HepG2 (cell line): ENCODE measurements around the gene GMEB2. TPM values are rescaled to one million over a fixed set of nuclear protein-coding genes. Genes with fewer than 3 reads are reported as not detected.

ENCODE experiments used
- BCL3 ChIP-seq: sonication (generic); formaldehyde crosslinking; IDR thresholded peaks from 2 replicates; pipeline ENCODE4 v1.5.1; 2020; ENCODE audit warnings: mild to moderate bottlenecking, missing genetic modification reagents, moderate library complexity
- CAMTA2 ChIP-seq: sonication (generic); formaldehyde crosslinking; IDR thresholded peaks from 2 replicates; pipeline ENCODE4 v1.4.0; 2020; ENCODE audit warnings: mild to moderate bottlenecking, missing genetic modification reagents, borderline replicate concordance
- FLYWCH1 ChIP-seq: sonication (generic); formaldehyde crosslinking; IDR thresholded peaks from 2 replicates; pipeline ENCODE4 v1.8.1; 2023; ENCODE audit warnings: mild to moderate bottlenecking, missing genetic modification reagents
- LBX2 ChIP-seq: sonication (generic); formaldehyde crosslinking; IDR thresholded peaks from 2 replicates; pipeline ENCODE4 v1.5.0; 2020; ENCODE audit warnings: missing genetic modification reagents, mild to moderate bottlenecking, borderline replicate concordance
- MAFG ChIP-seq: sonication (generic); formaldehyde crosslinking; IDR thresholded peaks from 2 replicates; pipeline ENCODE4 v1.5.1; 2020; ENCODE audit warnings: mild to moderate bottlenecking, missing genetic modification reagents
- MTF1 ChIP-seq: sonication (generic); formaldehyde crosslinking; IDR thresholded peaks from 2 replicates; pipeline ENCODE4 v1.5.0; 2020; ENCODE audit warnings: missing genetic modification reagents
- PRDM4 ChIP-seq: sonication (generic); formaldehyde crosslinking; IDR thresholded peaks from 2 replicates; pipeline ENCODE4 v1.9.0; 2021; ENCODE audit warnings: missing genetic modification reagents, borderline replicate concordance
- RXRB ChIP-seq: IDR thresholded peaks from 2 replicates; pipeline ENCODE4 v1.6.1; 2016; ENCODE audit warnings: borderline replicate concordance, missing genetic modification reagents, missing compliant biosample characterization
- THAP7 ChIP-seq: sonication (generic); formaldehyde crosslinking; IDR thresholded peaks from 2 replicates; pipeline ENCODE4 v1.8.1; 2023; ENCODE audit warnings: mild to moderate bottlenecking, missing genetic modification reagents
- TRAFD1 ChIP-seq: sonication (generic); formaldehyde crosslinking; IDR thresholded peaks from 2 replicates; pipeline ENCODE4 v1.5.1; 2020; ENCODE audit warnings: missing genetic modification reagents, mild to moderate bottlenecking, borderline replicate concordance
- ZBTB4 ChIP-seq: sonication (generic); formaldehyde crosslinking; IDR thresholded peaks from 2 replicates; pipeline ENCODE4 v1.4.0; 2020; ENCODE audit warnings: missing genetic modification reagents, mild to moderate bottlenecking, borderline replicate concordance
- ZMAT5 ChIP-seq: sonication (generic); formaldehyde crosslinking; IDR thresholded peaks from 2 replicates; pipeline ENCODE4 v1.5.0; 2020; ENCODE audit warnings: mild to moderate bottlenecking, low read depth, missing genetic modification reagents, borderline replicate concordance
- ZNF333 ChIP-seq: sonication (generic); formaldehyde crosslinking; IDR thresholded peaks from 2 replicates; pipeline ENCODE4 v1.4.0; 2020; ENCODE audit warnings: mild to moderate bottlenecking, missing genetic modification reagents, borderline replicate concordance
- ZNF367 ChIP-seq: sonication (generic); formaldehyde crosslinking; IDR thresholded peaks from 2 replicates; pipeline ENCODE4 v1.4.0; 2020; ENCODE audit warnings: missing genetic modification reagents, borderline replicate concordance
- ZNF550 ChIP-seq: sonication (generic); formaldehyde crosslinking; IDR thresholded peaks from 2 replicates; pipeline ENCODE4 v1.4.0; 2020; ENCODE audit warnings: mild to moderate bottlenecking, missing genetic modification reagents, borderline replicate concordance
- ZNF558 ChIP-seq: sonication (generic); formaldehyde crosslinking; IDR thresholded peaks from 2 replicates; pipeline ENCODE4 v1.9.0; 2022; ENCODE audit warnings: mild to moderate bottlenecking, missing genetic modification reagents, borderline replicate concordance
- ZZZ3 ChIP-seq: sonication (generic); formaldehyde crosslinking; IDR thresholded peaks from 2 replicates; pipeline ENCODE4 v1.4.0; 2020; ENCODE audit warnings: missing genetic modification reagents, mild to moderate bottlenecking, borderline replicate concordance
- polyA plus RNA-seq, 8 experiments: library from polyadenylated mRNA; depleted of rRNA in 3 of 8; stranded (reverse) in 7 of 8; unstranded in 1 of 8; fragments of >200 nt; fragmentation: Illumina TruSeq in 4 of 8; extraction: Trizol in 4 of 8; gene quantifications; 2 replicates each; pipeline versions ENCODE4 v1.2.1 to v1.2.3, GENCODE V29; 2011 to 2016; ENCODE audit warnings: low read depth in 4 of 8, missing spikeins in 1 of 8, mixed read lengths in 1 of 8; ENCODE audit not compliant: insufficient read depth in 1 of 8
- total RNA-seq, 5 experiments: library from RNA; depleted of rRNA; stranded (reverse); fragments of >200 nt; fragmentation: Illumina TruSeq; extraction: Trizol; gene quantifications; 2 replicates each; pipeline ENCODE4 v1.2.3, GENCODE V29; 2016; ENCODE audit warnings: low read depth in 1 of 5

The GMEB2 gene
- total and polyA plus RNA-seq, 2 of the 13 experiments (the other 11 are each of a cell fraction or from before 2014, with no cell fraction given), result 10.6 to 12.4 TPM

GRCh38 chr20:63652192-63652980 is 25.5 kb upstream of the GMEB2 start (continued):
- no peak for TF ChIP-seq ZBTB4 (CRISPR knock-in tag)
- TF ChIP-seq ZNF333 (CRISPR knock-in tag), result no peak
- TF ChIP-seq ZNF550 (CRISPR knock-in tag), result no peak
- no peak for TF ChIP-seq TRAFD1 (CRISPR knock-in tag)
- no peak; the same call in 1 of the 2 replicates for TF ChIP-seq THAP7 (CRISPR knock-in tag)
- peak; percentile 43 for TF ChIP-seq BCL3
- TF ChIP-seq RXRB, result no peak
- no peak for TF ChIP-seq PRDM4 (CRISPR knock-in tag)
- TF ChIP-seq CAMTA2 (CRISPR knock-in tag), result peak; percentile 48
- TF ChIP-seq MAFG (CRISPR knock-in tag), result no peak
- TF ChIP-seq MTF1 (CRISPR knock-in tag), result no peak
- TF ChIP-seq ZZZ3 (CRISPR knock-in tag), result no peak
- TF ChIP-seq LBX2 (CRISPR knock-in tag), result no peak
- no peak for TF ChIP-seq ZMAT5 (CRISPR knock-in tag)
- TF ChIP-seq FLYWCH1 (CRISPR knock-in tag), result no peak
- TF ChIP-seq ZNF367 (CRISPR knock-in tag), result no peak; the same call in 1 of the 2 replicates
- TF ChIP-seq ZNF558 (CRISPR knock-in tag), result peak; percentile 44; the same call in 1 of the 2 replicates
